Nephron progenitor cell (in vitro differentiated cells): ENCODE results near the gene BDNF.

Experiments used
- DNase-seq: peaks from one replicate; pipeline ENCODE4 v3.0.0; 2021
- H3K27ac Mint-ChIP-seq: 2 replicates; pipeline ENCODE4 v1.8.0; 2021; ENCODE audit warnings: mild to moderate bottlenecking, moderate library complexity, mixed read lengths
- H3K27me3 Mint-ChIP-seq: 2 replicates; pipeline ENCODE4 v1.8.0; 2021; ENCODE audit warnings: mild to moderate bottlenecking, low read depth, mixed read lengths; ENCODE audit not compliant: poor library complexity
- H3K36me3 Mint-ChIP-seq: 2 replicates; pipeline ENCODE4 v1.8.0; 2021; ENCODE audit warnings: low read depth, mixed read lengths
- H3K4me1 Mint-ChIP-seq: 2 replicates; pipeline ENCODE4 v1.8.0; 2021; ENCODE audit warnings: mixed read lengths
- H3K4me3 Mint-ChIP-seq: 2 replicates; pipeline ENCODE4 v1.8.0; 2021; ENCODE audit warnings: mild to moderate bottlenecking, moderate library complexity, mixed read lengths
- H3K9me3 Mint-ChIP-seq: 2 replicates; pipeline ENCODE4 v1.8.0; 2021; ENCODE audit warnings: mild to moderate bottlenecking, moderate library complexity, mixed read lengths
- TF ChIP-seq, protein P1 (sequence below): fragments of 200-600 bp; sonication (generic); IDR thresholded peaks from 2 replicates; pipeline ENCODE4 v1.5.0; 2021; ENCODE audit warnings: antibody characterized with exemption

Gene BDNF

DNA sequence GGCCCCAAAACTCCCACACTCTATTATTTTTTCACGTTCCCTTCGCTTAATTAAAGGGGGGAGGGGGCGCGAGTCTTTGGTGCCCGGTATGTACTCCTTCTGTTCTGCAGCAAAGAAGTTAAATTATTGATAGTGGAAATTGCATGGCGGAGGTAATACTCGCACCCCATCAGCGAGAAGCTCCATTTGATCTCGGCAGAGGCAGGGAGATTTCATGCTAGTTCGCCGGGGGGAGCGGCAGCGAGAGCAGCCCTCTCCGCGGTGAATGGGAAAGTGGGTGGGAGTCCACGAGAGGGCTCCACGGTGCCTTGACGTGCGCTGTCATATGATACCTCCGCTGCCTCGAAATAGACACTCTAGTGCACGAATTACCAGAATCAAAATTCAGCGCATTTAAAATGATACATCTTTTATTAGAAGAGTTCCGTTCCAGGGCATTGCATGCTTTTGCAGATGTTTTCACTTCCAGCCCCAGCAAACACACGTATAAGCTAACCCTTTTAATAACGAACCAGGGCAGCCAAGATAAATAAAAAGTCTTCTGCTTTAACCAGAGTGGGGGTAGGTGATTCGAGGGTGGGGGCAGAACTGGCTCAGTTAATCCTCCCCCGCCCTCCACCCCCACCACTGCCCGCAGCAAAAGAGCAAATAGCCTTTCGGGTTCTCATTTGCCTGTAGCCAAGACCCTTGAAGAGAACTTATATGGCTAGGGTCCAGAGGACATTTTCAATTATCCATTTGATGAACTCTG lies 1.3 kb upstream of the BDNF start:
- peak overlapping the region; percentile 8 for H3K27ac Mint-ChIP-seq
- no peaks in the 10 kb centered on the region for H3K9me3 Mint-ChIP-seq
- peak overlapping the region; percentile 95 for H3K4me3 Mint-ChIP-seq
- DNase-seq = peak; percentile 65
- no peaks in the 10 kb centered on the region for H3K36me3 Mint-ChIP-seq
- TF ChIP-seq, protein P1, sequence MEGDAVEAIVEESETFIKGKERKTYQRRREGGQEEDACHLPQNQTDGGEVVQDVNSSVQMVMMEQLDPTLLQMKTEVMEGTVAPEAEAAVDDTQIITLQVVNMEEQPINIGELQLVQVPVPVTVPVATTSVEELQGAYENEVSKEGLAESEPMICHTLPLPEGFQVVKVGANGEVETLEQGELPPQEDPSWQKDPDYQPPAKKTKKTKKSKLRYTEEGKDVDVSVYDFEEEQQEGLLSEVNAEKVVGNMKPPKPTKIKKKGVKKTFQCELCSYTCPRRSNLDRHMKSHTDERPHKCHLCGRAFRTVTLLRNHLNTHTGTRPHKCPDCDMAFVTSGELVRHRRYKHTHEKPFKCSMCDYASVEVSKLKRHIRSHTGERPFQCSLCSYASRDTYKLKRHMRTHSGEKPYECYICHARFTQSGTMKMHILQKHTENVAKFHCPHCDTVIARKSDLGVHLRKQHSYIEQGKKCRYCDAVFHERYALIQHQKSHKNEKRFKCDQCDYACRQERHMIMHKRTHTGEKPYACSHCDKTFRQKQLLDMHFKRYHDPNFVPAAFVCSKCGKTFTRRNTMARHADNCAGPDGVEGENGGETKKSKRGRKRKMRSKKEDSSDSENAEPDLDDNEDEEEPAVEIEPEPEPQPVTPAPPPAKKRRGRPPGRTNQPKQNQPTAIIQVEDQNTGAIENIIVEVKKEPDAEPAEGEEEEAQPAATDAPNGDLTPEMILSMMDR = no peak
- peaks cover 7% of the 10 kb centered on the region for H3K27me3 Mint-ChIP-seq
- peaks cover 55% of the 10 kb centered on the region for H3K4me1 Mint-ChIP-seq

DNA sequence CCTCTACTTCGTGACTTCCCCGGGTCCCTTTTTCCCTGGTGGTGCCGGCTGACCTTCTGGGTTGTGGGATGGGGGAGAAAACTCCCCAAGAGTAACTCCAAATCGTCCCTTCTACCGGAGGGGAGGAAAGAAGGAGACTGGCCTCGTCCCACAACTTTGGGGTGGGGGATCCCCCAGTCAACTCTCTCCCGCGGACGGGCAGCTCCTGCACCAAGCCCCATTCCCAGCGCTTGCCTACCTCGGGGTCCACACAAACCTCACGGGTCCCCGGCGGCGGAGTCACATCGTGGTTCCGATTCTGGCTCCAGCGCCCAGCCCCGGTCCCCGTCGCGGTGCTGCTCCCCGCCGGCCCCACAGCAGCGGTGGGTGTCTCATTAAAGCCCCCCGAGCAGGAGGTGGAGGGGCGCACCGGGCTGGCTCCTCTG lies 317 bp downstream of the BDNF start:
- Mint-ChIP-seq H3K9me3 (no peaks in the 10 kb centered on the region), H3K4me3 (peak overlapping the region; percentile 91), H3K36me3 (no peaks in the 10 kb centered on the region), H3K4me1 (peaks cover 64% of the 10 kb centered on the region), H3K27me3 (peaks cover 4% of the 10 kb centered on the region), H3K27ac (no peak overlapping the region)
- DNase-seq = no peak
- TF ChIP-seq, protein P1 = no peak

DNA sequence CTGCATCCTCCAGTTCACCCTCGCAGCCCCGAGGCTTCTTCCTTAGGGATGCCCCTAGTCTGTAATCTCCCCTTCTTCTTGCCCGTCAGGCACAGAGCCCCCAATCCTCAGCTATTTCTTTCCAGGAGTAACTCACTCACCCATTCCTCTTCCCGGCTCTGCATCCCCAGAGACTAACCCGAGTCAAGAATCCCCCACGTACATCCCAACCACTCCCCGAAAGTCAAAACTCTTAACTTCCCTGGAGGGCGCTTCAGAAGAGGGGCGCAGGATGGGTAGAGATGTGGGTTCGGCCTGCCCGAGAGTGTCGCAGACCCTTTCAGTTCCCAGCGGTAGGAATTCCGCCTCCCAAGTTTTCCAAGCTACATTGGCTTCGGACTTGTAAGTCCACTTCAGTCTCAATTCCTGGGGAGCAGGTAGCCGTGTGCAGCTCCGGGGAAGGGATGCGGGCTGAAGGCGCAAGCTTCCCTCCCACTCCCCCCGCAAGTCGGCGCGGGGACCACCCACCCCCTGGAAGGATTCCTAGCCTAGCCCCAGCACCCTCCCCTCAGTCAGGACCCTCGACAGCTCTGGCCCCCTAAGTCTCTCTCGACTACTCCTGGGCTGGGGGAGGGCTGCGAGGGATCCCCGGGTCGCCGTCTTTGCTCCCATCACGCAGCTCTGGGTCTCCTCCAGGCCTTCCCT lies 871 bp downstream of the BDNF start:
- Mint-ChIP-seq H3K4me1 (peaks cover 68% of the 10 kb centered on the region), H3K9me3 (no peaks in the 10 kb centered on the region), H3K36me3 (no peaks in the 10 kb centered on the region), H3K27ac (peak overlapping the region; percentile 18), H3K27me3 (no peaks in the 10 kb centered on the region), H3K4me3 (peak overlapping the region; percentile 91)
- DNase-seq = peak; percentile 45
- TF ChIP-seq, protein P1 = no peak

DNA sequence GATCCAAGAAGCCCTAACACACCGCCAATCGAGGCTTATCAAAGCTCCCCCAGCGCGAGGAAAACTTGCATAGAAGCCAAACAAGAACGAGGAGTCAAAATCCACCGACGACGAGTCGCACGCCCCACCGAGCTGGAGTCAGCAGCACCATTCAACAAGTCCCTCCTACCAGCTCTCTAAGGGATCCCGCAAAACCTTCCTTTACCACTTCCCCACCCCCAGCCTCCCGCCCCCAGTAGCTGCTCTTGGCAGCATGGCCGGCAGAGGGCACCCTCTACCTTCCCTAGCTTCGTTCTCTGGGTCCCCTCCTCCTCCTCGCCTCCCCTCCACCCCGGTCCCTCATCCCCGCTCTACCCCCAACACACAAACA lies 1.4 kb downstream of the BDNF start:
- Mint-ChIP-seq H3K4me1 (peaks cover 68% of the 10 kb centered on the region), H3K36me3 (no peaks in the 10 kb centered on the region), H3K27me3 (no peaks in the 10 kb centered on the region), H3K4me3 (peak overlapping the region; percentile 91), H3K27ac (peak overlapping the region; percentile 77), H3K9me3 (no peaks in the 10 kb centered on the region)
- TF ChIP-seq, protein P1 = peak; percentile 79
- peak; percentile 95 for DNase-seq

DNA sequence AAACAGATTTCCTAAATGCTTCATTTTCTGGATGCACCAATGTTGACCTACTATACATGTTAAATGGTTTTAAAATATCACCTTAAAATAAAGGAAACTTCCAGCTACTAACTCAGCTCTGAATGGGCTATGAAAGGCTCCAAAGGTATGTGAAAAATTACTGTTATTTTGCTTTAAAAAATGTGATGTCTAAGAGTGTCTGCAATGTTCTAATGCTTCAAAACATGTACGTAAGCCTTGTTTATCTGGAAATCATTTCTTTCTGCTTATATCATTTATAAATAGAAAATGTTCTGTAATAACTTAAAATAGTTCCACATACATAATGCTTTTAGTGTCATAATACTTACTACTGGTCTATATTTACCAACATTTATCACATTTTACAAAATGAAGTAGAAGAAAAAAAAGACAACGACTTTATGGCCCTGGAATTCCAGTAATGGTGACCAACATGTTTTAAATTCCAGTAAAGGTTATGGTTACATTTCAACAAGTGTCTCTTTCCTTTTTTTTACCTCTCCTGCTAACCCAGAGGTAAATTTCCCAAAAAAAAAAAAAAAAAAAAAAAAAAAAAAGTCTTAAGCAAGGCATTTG lies 2.5 kb downstream of the BDNF start:
- H3K4me3 Mint-ChIP-seq = peak overlapping the region; percentile 91

More for the DNA sequence above, 2.5 kb downstream of the BDNF start:
- no peak overlapping the region for H3K27ac Mint-ChIP-seq
- TF ChIP-seq, protein P1 = no peak
- H3K9me3 Mint-ChIP-seq = no peaks in the 10 kb centered on the region
- H3K36me3 Mint-ChIP-seq = peaks cover 3% of the 10 kb centered on the region
- DNase-seq = no peak
- H3K27me3 Mint-ChIP-seq = no peaks in the 10 kb centered on the region
- peaks cover 60% of the 10 kb centered on the region for H3K4me1 Mint-ChIP-seq
